Pericardium fibroblast (primary cell): ENCODE data around the gene B3GNT9. TPM values are rescaled to one million over a fixed set of nuclear protein-coding genes. Genes with fewer than 3 reads are reported as not detected.

Experiments used
- total RNA-seq: library from RNA; depleted of rRNA; stranded (reverse); fragments of >200 nt; gene quantifications from 2 replicates; pipeline ENCODE4 v1.2.3, GENCODE V29; 2015

Gene B3GNT9, protein sequence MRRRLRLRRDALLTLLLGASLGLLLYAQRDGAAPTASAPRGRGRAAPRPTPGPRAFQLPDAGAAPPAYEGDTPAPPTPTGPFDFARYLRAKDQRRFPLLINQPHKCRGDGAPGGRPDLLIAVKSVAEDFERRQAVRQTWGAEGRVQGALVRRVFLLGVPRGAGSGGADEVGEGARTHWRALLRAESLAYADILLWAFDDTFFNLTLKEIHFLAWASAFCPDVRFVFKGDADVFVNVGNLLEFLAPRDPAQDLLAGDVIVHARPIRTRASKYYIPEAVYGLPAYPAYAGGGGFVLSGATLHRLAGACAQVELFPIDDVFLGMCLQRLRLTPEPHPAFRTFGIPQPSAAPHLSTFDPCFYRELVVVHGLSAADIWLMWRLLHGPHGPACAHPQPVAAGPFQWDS
- total RNA-seq: 56.6 and 62.5 TPM in 2 replicates

GRCh38 chr16:67150833-67151396 is at the start of gene B3GNT9:
Gene B3GNT9, minus strand, starts transcription at chr16:67150998. Its CDS starts 513 bp downstream, at chr16:67150485.

GRCh38 chr16:67199011-67199807 is 48.4 kb upstream of the B3GNT9 start, which contains the start of gene ELMO3:
Gene ELMO3, plus strand, starts transcription at chr16:67199131. Its CDS starts 196 bp downstream, at chr16:67199327.

GRCh38 chr16:67191995-67192681 is 41.3 kb upstream of the B3GNT9 start, which contains the start of gene E2F4:
Gene E2F4, plus strand, starts transcription at chr16:67192155. Its CDS starts 73 bp downstream, at chr16:67192228.

GRCh38 chr16:67190041-67190440 is 39.2 kb upstream of the B3GNT9 start, which contains the start of gene EXOC3L1:
Gene EXOC3L1, minus strand, starts transcription at chr16:67190136. Its CDS starts 460 bp downstream, at chr16:67189676.

DNA sequence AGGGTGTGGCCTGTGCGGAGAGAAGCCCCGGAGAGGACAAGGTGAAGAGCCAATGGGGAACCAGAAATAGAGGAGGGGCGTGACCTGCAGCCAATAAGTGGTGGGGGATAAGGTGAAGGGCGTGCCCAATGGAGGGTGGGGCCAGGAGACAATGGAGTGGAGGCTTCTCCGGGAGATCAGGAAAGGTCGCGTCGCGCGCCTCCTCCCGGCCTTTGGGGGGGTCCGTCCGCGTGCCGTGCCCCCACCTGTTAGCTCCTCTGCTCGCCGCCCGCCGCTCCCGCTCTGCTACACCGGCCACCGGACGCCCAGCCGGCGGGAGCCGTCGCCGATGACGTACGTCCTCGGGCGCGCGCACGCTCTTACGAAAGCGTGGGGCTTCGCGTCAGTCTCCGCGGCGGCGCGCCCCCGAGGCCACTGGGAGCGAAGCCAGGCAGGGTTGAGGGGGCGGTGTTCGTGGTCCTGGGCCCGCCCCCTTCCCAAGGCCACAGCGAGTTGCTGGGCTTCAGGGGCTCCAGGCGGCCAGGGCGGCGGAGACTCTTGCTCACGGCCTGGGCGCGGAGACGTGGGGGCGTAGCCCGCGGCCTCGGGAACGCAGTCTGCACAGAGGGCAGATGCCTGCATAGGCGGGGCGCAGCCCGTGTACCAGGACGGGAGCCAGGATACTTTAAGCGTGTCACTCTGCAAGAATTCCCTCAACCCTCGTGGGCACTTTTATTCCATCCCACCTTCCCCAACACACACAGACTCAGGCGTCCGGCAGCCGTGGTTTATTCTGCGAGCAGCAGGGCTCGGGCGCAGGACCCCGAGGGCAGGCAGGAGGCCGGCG is 33.0 kb upstream of the B3GNT9 start, which contains the start of gene MATCAP1:
MATCAP1 (minus strand) TSS at position 337 of the 826 bp plus-strand sequence. CDS start 3,353 bp downstream, outside the sequence.

DNA sequence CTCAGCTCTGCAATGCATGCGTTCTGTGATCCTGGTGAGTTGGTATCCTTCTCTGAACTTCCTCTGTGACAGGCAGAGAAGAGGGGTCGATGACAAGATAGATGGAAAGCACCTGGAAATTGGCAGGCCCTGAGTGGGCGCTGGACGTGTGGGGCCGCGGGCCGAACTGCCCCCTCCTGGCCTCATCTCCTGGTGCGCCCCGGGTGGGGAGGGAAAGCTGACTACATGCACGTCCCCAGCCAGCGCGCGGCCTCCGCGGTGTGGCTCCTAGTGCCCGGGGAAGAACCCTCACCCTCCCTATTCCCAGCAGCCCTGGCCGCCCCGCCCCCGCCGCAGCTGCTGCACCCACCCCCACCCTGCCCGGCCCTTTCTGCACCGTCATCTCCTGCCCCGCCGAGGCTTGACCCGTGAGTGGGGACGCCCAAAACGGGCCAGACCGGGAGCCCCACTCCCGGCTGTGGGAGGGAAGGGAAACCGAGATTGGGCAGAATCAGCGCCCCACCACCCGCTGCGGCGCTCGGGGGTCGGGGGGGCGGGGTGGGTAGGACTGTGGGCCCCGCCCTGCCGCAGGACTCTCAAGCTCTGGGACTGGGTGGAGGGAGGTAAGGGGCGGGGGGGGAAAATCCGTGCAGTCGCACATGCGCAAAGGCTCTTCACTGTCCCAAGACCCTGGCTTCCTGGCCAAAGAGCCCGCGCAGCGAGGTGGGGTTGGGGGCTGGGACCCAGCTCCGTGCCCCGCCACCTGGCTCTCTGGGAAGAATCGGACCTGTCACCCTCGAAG is 19.6 kb upstream of the B3GNT9 start, which contains the start of gene NOL3:
NOL3 (plus strand) TSS at position 371 of the 781 bp plus-strand sequence.

GRCh38 chr16:67164599-67165061 is 13.8 kb upstream of the B3GNT9 start, which contains the start of gene HSF4:
Gene HSF4, plus strand, starts transcription at chr16:67164745. Its CDS starts 67 bp downstream, at chr16:67164812.

DNA sequence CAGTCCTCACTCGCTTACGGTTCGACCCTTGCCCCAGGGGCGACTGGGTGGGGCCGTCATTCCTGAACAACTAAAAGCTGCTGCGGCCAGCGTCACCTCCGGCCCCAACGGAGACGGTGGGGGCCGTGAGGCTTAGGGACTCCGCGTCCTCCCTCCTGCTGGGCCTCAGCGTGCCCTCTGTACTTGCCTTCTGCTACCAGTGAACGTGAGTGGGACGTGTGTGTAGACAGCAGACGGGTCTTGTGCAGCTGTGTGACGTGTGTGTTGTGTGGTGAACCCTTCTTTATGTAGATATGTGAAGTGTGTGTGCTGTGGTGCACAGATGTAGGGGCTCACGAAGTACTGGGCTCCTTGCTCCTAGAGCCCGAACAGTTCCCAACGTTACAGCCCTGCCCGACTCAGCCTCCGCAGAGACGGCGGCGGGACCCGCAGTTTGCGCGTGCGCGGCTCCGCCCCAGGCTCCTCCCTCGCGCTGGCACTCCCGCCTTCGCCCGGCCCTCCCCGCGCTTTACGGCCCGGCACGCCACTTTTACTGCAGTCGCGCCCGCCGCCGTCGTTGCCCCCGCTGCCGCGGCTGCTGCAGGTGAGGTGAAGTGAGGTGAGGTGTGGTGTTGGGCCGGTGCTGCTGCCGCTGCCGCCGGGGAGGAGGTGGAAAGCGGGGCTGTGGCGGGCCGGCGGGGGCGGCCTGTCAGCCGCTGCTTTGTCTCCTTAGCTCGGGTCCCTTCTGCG is 41.2 kb downstream of the B3GNT9 start, which contains the start of gene PHAF1:
PHAF1 (plus strand) TSS at position 535 of the 729 bp plus-strand sequence. CDS start 235 bp downstream, outside the sequence.

Other genes with a start within 250 kb of the B3GNT9 start
- gene CDH16, start 232.1 kb downstream of the B3GNT9 start, total RNA-seq: not detected in 2 replicates
- 0.58 and 1.1 TPM in 2 replicates for gene RRAD, start 225.5 kb downstream of the B3GNT9 start, total RNA-seq
- 71.4 and 88.2 TPM in 2 replicates for gene CIAO2B, start 216.6 kb downstream of the B3GNT9 start, total RNA-seq
- gene CES2, start 215.5 kb downstream of the B3GNT9 start, total RNA-seq: 23.2 and 30.4 TPM in 2 replicates
- gene CES3, start 189.7 kb downstream of the B3GNT9 start, total RNA-seq: not detected in 2 replicates
- gene CES4A, start 162.4 kb downstream of the B3GNT9 start, total RNA-seq: 1.2 and 3.0 TPM in 2 replicates
- gene CBFB, start 121.8 kb downstream of the B3GNT9 start, total RNA-seq: 31.9 and 39.8 TPM in 2 replicates
- 14.2 and 39.7 TPM in 2 replicates for gene PHAF1, start 41.1 kb downstream of the B3GNT9 start, total RNA-seq
- gene TRADD, start 8.9 kb upstream of the B3GNT9 start, total RNA-seq: 20.4 and 32.7 TPM in 2 replicates
- gene FBXL8, start 9.0 kb upstream of the B3GNT9 start, total RNA-seq: 20.0 and 37.8 TPM in 2 replicates
- 9.8 and 16.9 TPM in 2 replicates for gene HSF4, start 13.7 kb upstream of the B3GNT9 start, total RNA-seq
- 18.1 and 26.1 TPM in 2 replicates for gene NOL3, start 19.5 kb upstream of the B3GNT9 start, total RNA-seq
- gene MATCAP1, start 33.0 kb upstream of the B3GNT9 start, total RNA-seq: 9.5 and 18.7 TPM in 2 replicates
- gene EXOC3L1, start 39.1 kb upstream of the B3GNT9 start, total RNA-seq: 0.12 and 1.9 TPM in 2 replicates
- gene E2F4, start 41.2 kb upstream of the B3GNT9 start, total RNA-seq: 62.1 and 72.0 TPM in 2 replicates
- 0.34 and 0.58 TPM in 2 replicates for gene ELMO3, start 48.1 kb upstream of the B3GNT9 start, total RNA-seq
- gene TMEM208, start 76.1 kb upstream of the B3GNT9 start, total RNA-seq: 33.2 and 34.3 TPM in 2 replicates
- gene FHOD1, start 96.5 kb upstream of the B3GNT9 start, total RNA-seq: 26.6 and 26.9 TPM in 2 replicates
- gene SLC9A5, start 98.0 kb upstream of the B3GNT9 start, total RNA-seq: 0.58 and 0.60 TPM in 2 replicates
- 6.6 and 8.6 TPM in 2 replicates for gene PLEKHG4, start 128.5 kb upstream of the B3GNT9 start, total RNA-seq
- 0.12 TPM in 1 of 2 replicates, not detected in the other for gene KCTD19, start 175.7 kb upstream of the B3GNT9 start, total RNA-seq
- gene LRRC36, start 175.8 kb upstream of the B3GNT9 start, total RNA-seq: not detected in 2 replicates
- gene TPPP3, start 242.5 kb upstream of the B3GNT9 start, total RNA-seq: not detected in 2 replicates